ENCODE data around the gene WRNIP1. TPM values are rescaled to one million over a fixed set of nuclear protein-coding genes. Genes with fewer than 3 reads are reported as not detected.
"Not testable (repeated sequence)": the region's sequence is repeated elsewhere in the genome, so short reads cannot be mapped to it uniquely, and the experiment has no call there.

WRNIP1 gene
- total RNA-seq, 1 donor: 108 TPM

- peak in 1 of 3 donors; percentile 32 for DNase-seq (ENCODE audit: low read depth in 2 of 3, low spot score in 2 of 3)
These were observed 17.6 kb downstream of the WRNIP1 start for GRCh38 chr6:2782825-2783187.

GRCh38 chr6:2783188-2783963 lies 18.2 kb downstream of the WRNIP1 start:
- DNase-seq (ENCODE audit: low read depth in 2 of 3, low spot score in 2 of 3): peak in 2 of 3 donors; percentile 73 to 90

- DNase-seq (ENCODE audit: low read depth in 2 of 3, low spot score in 2 of 3): no peak
These were observed 18.9 kb downstream of the WRNIP1 start for GRCh38 chr6:2784061-2784460.

- DNase-seq (ENCODE audit: low read depth in 2 of 3, low spot score in 2 of 3): no peak
These were observed 19.7 kb downstream of the WRNIP1 start for GRCh38 chr6:2784930-2785329.

GRCh38 chr6:2786269-2786668 lies 21.1 kb downstream of the WRNIP1 start:
- DNase-seq (ENCODE audit: low read depth in 2 of 3, low spot score in 2 of 3): no peak

- DNase-seq (ENCODE audit: low read depth in 2 of 3, low spot score in 2 of 3): peak in 2 of 3 donors; percentile 80 to 87
These were observed 25.6 kb downstream of the WRNIP1 start for GRCh38 chr6:2790588-2791449.

- no peak for DNase-seq (ENCODE audit: low read depth in 2 of 3, low spot score in 2 of 3)
These were observed 26.3 kb downstream of the WRNIP1 start for GRCh38 chr6:2791450-2791974.

- no peak for DNase-seq (ENCODE audit: low read depth in 2 of 3, low spot score in 2 of 3)
These were observed 27.3 kb downstream of the WRNIP1 start for GRCh38 chr6:2792330-2793110.

- peak in 2 of 3 donors; percentile 76 to 82 for DNase-seq (ENCODE audit: low read depth in 2 of 3, low spot score in 2 of 3)
These were observed 28.4 kb downstream of the WRNIP1 start for GRCh38 chr6:2793534-2794151.

GRCh38 chr6:2794171-2794730 lies 29.1 kb downstream of the WRNIP1 start:
- no peak for DNase-seq (ENCODE audit: low read depth in 2 of 3, low spot score in 2 of 3)

GRCh38 chr6:2795162-2795561 lies 30.0 kb downstream of the WRNIP1 start:
- no peak for DNase-seq (ENCODE audit: low read depth in 2 of 3, low spot score in 2 of 3)

- no peak for DNase-seq (ENCODE audit: low read depth in 2 of 3, low spot score in 2 of 3)
These were observed 30.8 kb downstream of the WRNIP1 start for GRCh38 chr6:2795956-2796355.

- DNase-seq (ENCODE audit: low read depth in 2 of 3, low spot score in 2 of 3): no peak
These were observed 31.7 kb downstream of the WRNIP1 start for GRCh38 chr6:2796861-2797260.

GRCh38 chr6:2797564-2798031 lies 32.4 kb downstream of the WRNIP1 start:
- no peak for DNase-seq (ENCODE audit: low read depth in 2 of 3, low spot score in 2 of 3)

GRCh38 chr6:2798586-2799134 lies 33.5 kb downstream of the WRNIP1 start:
- no peak for DNase-seq (ENCODE audit: low read depth in 2 of 3, low spot score in 2 of 3)

GRCh38 chr6:2799936-2800527 lies 34.8 kb downstream of the WRNIP1 start:
- peak in 2 of 3 donors; percentile 56 to 64 for DNase-seq (ENCODE audit: low read depth in 2 of 3, low spot score in 2 of 3)

GRCh38 chr6:2800552-2801316 lies 35.5 kb downstream of the WRNIP1 start:
- DNase-seq (ENCODE audit: low read depth in 2 of 3, low spot score in 2 of 3): no peak

- not testable (repeated sequence) for DNase-seq (ENCODE audit: low read depth in 2 of 3, low spot score in 2 of 3)
These were observed 36.5 kb downstream of the WRNIP1 start for GRCh38 chr6:2801687-2802086.

All from hematopoietic multipotent progenitor cell (in vitro differentiated cells).